ENCODE data around the gene TINCR. TPM values are rescaled to one million over a fixed set of nuclear protein-coding genes. Genes with fewer than 3 reads are reported as not detected.

The TINCR gene
- total and polyA plus RNA-seq, 2 donors = 0.19 to 0.71 TPM

GRCh38 chr19:5536337-5536894 lies 31.3 kb downstream of the TINCR start:
- Histone ChIP-seq H3K36me3 (ENCODE audit: control insufficient read depth in 2 of 2, insufficient read depth in 2 of 2, low read length in 1 of 2) (no peaks in the 10 kb centered on the region), H3K27me3 (ENCODE audit: control insufficient read depth in 2 of 2, insufficient read depth in 1 of 2, low read length in 1 of 2) (peaks cover 3 to 32% of the 10 kb centered on the region in 2 donors), H3K9me3 (ENCODE audit: control insufficient read depth in 2 of 2, insufficient read depth in 1 of 2, low read length in 1 of 2) (peaks cover 4 to 28% of the 10 kb centered on the region in 2 donors), H3K27ac (ENCODE audit: low read depth in 1 of 2, low read length in 1 of 2) (no peak overlapping the region), H3K4me3 (ENCODE audit: low read length in 2 of 2) (no peak overlapping the region), H3K4me1 (ENCODE audit: control insufficient read depth in 2 of 2, insufficient read depth in 2 of 2, low read length in 2 of 2) (no peaks in the 10 kb centered on the region)
- WGBS = 8% methylated on average over 38 of the region's 38 CpGs
- no peak for DNase-seq (ENCODE audit: low read depth in 6 of 9, low spot score in 9 of 9)

- H3K36me3 ChIP-seq (ENCODE audit: control insufficient read depth in 2 of 2, insufficient read depth in 2 of 2, low read length in 1 of 2) = no peaks in the 10 kb centered on the region
- WGBS = 88% methylated on average over 9 of the region's 9 CpGs
Measured at GRCh38 chr19:5534787-5535586, 32.8 kb downstream of the TINCR start.

GRCh38 chr19:5533257-5533656 lies 34.5 kb downstream of the TINCR start:
- Histone ChIP-seq H3K4me1 (ENCODE audit: control insufficient read depth in 2 of 2, insufficient read depth in 2 of 2, low read length in 2 of 2) (no peaks in the 10 kb centered on the region), H3K4me3 (ENCODE audit: low read length in 2 of 2) (no peak overlapping the region), H3K36me3 (ENCODE audit: control insufficient read depth in 2 of 2, insufficient read depth in 2 of 2, low read length in 1 of 2) (no peaks in the 10 kb centered on the region), H3K27ac (ENCODE audit: low read depth in 1 of 2, low read length in 1 of 2) (no peak overlapping the region), H3K9me3 (ENCODE audit: control insufficient read depth in 2 of 2, insufficient read depth in 1 of 2, low read length in 1 of 2) (peaks cover 4 to 28% of the 10 kb centered on the region in 2 donors), H3K27me3 (ENCODE audit: control insufficient read depth in 2 of 2, insufficient read depth in 1 of 2, low read length in 1 of 2) (peaks cover 3 to 28% of the 10 kb centered on the region in 2 donors)
- 96% methylated on average over 3 of the region's 3 CpGs for WGBS
- DNase-seq (ENCODE audit: low read depth in 6 of 9, low spot score in 9 of 9) = no peak

More at GRCh38 chr19:5534787-5535586, 32.8 kb downstream of the TINCR start:
- Histone ChIP-seq H3K27me3 (ENCODE audit: control insufficient read depth in 2 of 2, insufficient read depth in 1 of 2, low read length in 1 of 2) (peaks cover 3 to 34% of the 10 kb centered on the region in 2 donors), H3K27ac (ENCODE audit: low read depth in 1 of 2, low read length in 1 of 2) (no peak overlapping the region), H3K9me3 (ENCODE audit: control insufficient read depth in 2 of 2, insufficient read depth in 1 of 2, low read length in 1 of 2) (peaks cover 4 to 28% of the 10 kb centered on the region in 2 donors), H3K4me3 (ENCODE audit: low read length in 2 of 2) (no peak overlapping the region), H3K4me1 (ENCODE audit: control insufficient read depth in 2 of 2, insufficient read depth in 2 of 2, low read length in 2 of 2) (no peaks in the 10 kb centered on the region)
- DNase-seq (ENCODE audit: low read depth in 6 of 9, low spot score in 9 of 9) = no peak

GRCh38 chr19:5530701-5531100 lies 37.1 kb downstream of the TINCR start:
- Histone ChIP-seq H3K4me1 (ENCODE audit: control insufficient read depth in 2 of 2, insufficient read depth in 2 of 2, low read length in 2 of 2) (no peaks in the 10 kb centered on the region), H3K27ac (ENCODE audit: low read depth in 1 of 2, low read length in 1 of 2) (no peak overlapping the region), H3K4me3 (ENCODE audit: low read length in 2 of 2) (no peak overlapping the region), H3K36me3 (ENCODE audit: control insufficient read depth in 2 of 2, insufficient read depth in 2 of 2, low read length in 1 of 2) (no peaks in the 10 kb centered on the region), H3K27me3 (ENCODE audit: control insufficient read depth in 2 of 2, insufficient read depth in 1 of 2, low read length in 1 of 2) (peaks cover 0 to 4% of the 10 kb centered on the region in 2 donors), H3K9me3 (ENCODE audit: control insufficient read depth in 2 of 2, insufficient read depth in 1 of 2, low read length in 1 of 2) (peaks cover 4 to 20% of the 10 kb centered on the region in 2 donors)
- WGBS = 90% methylated on average over 11 of the region's 11 CpGs
- no peak for DNase-seq (ENCODE audit: low read depth in 6 of 9, low spot score in 9 of 9)

- 91% methylated on average over 6 of the region's 6 CpGs for WGBS
- Histone ChIP-seq H3K9me3 (ENCODE audit: control insufficient read depth in 2 of 2, insufficient read depth in 1 of 2, low read length in 1 of 2) (no peaks in the 10 kb centered on the region), H3K4me3 (ENCODE audit: low read length in 2 of 2) (no peak overlapping the region), H3K36me3 (ENCODE audit: control insufficient read depth in 2 of 2, insufficient read depth in 2 of 2, low read length in 1 of 2) (no peaks in the 10 kb centered on the region), H3K27me3 (ENCODE audit: control insufficient read depth in 2 of 2, insufficient read depth in 1 of 2, low read length in 1 of 2) (peaks cover 0 to 2% of the 10 kb centered on the region in 2 donors), H3K4me1 (ENCODE audit: control insufficient read depth in 2 of 2, insufficient read depth in 2 of 2, low read length in 2 of 2) (no peaks in the 10 kb centered on the region), H3K27ac (ENCODE audit: low read depth in 1 of 2, low read length in 1 of 2) (no peak overlapping the region)
- no peak for DNase-seq (ENCODE audit: low read depth in 6 of 9, low spot score in 9 of 9)
Measured at GRCh38 chr19:5526691-5527090, 41.1 kb downstream of the TINCR start.

- Histone ChIP-seq H3K27ac (ENCODE audit: low read depth in 1 of 2, low read length in 1 of 2) (no peak overlapping the region), H3K4me1 (ENCODE audit: control insufficient read depth in 2 of 2, insufficient read depth in 2 of 2, low read length in 2 of 2) (no peaks in the 10 kb centered on the region), H3K9me3 (ENCODE audit: control insufficient read depth in 2 of 2, insufficient read depth in 1 of 2, low read length in 1 of 2) (peaks cover 0 to 3% of the 10 kb centered on the region in 2 donors), H3K27me3 (ENCODE audit: control insufficient read depth in 2 of 2, insufficient read depth in 1 of 2, low read length in 1 of 2) (no peaks in the 10 kb centered on the region), H3K4me3 (ENCODE audit: low read length in 2 of 2) (no peak overlapping the region), H3K36me3 (ENCODE audit: control insufficient read depth in 2 of 2, insufficient read depth in 2 of 2, low read length in 1 of 2) (no peaks in the 10 kb centered on the region)
- no peak for DNase-seq (ENCODE audit: low read depth in 6 of 9, low spot score in 9 of 9)
- 79% methylated on average over 6 of the region's 6 CpGs for WGBS
Measured at GRCh38 chr19:5524081-5524480, 43.7 kb downstream of the TINCR start.

GRCh38 chr19:5522106-5522505 lies 45.6 kb downstream of the TINCR start:
- Histone ChIP-seq H3K4me3 (ENCODE audit: low read length in 2 of 2) (no peak overlapping the region), H3K4me1 (ENCODE audit: control insufficient read depth in 2 of 2, insufficient read depth in 2 of 2, low read length in 2 of 2) (no peaks in the 10 kb centered on the region), H3K27me3 (ENCODE audit: control insufficient read depth in 2 of 2, insufficient read depth in 1 of 2, low read length in 1 of 2) (no peaks in the 10 kb centered on the region), H3K27ac (ENCODE audit: low read depth in 1 of 2, low read length in 1 of 2) (no peak overlapping the region), H3K9me3 (ENCODE audit: control insufficient read depth in 2 of 2, insufficient read depth in 1 of 2, low read length in 1 of 2) (peaks cover 0 to 4% of the 10 kb centered on the region in 2 donors), H3K36me3 (ENCODE audit: control insufficient read depth in 2 of 2, insufficient read depth in 2 of 2, low read length in 1 of 2) (no peaks in the 10 kb centered on the region)
- DNase-seq (ENCODE audit: low read depth in 6 of 9, low spot score in 9 of 9) = no peak
- WGBS = 72% methylated on average over 11 of the region's 11 CpGs

GRCh38 chr19:5520501-5520900 lies 47.3 kb downstream of the TINCR start:
- H3K27me3 ChIP-seq (ENCODE audit: control insufficient read depth in 2 of 2, insufficient read depth in 1 of 2, low read length in 1 of 2) = no peaks in the 10 kb centered on the region
- no peak overlapping the region for H3K4me3 ChIP-seq (ENCODE audit: low read length in 2 of 2)
- no peak for DNase-seq (ENCODE audit: low read depth in 6 of 9, low spot score in 9 of 9)
- no peaks in the 10 kb centered on the region for H3K36me3 ChIP-seq (ENCODE audit: control insufficient read depth in 2 of 2, insufficient read depth in 2 of 2, low read length in 1 of 2)
- H3K27ac ChIP-seq (ENCODE audit: low read depth in 1 of 2, low read length in 1 of 2) = no peak overlapping the region
- H3K9me3 ChIP-seq (ENCODE audit: control insufficient read depth in 2 of 2, insufficient read depth in 1 of 2, low read length in 1 of 2) = peaks cover 0 to 20% of the 10 kb centered on the region in 2 donors
- no peaks in the 10 kb centered on the region for H3K4me1 ChIP-seq (ENCODE audit: control insufficient read depth in 2 of 2, insufficient read depth in 2 of 2, low read length in 2 of 2)
- 97% methylated on average over 4 of the region's 4 CpGs for WGBS

GRCh38 chr19:5519076-5519475 lies 48.7 kb downstream of the TINCR start:
- H3K4me1 ChIP-seq (ENCODE audit: control insufficient read depth in 2 of 2, insufficient read depth in 2 of 2, low read length in 2 of 2) = no peaks in the 10 kb centered on the region
- 86% methylated on average over 4 of the region's 4 CpGs for WGBS
- H3K27ac ChIP-seq (ENCODE audit: low read depth in 1 of 2, low read length in 1 of 2) = no peak overlapping the region
- no peak for DNase-seq (ENCODE audit: low read depth in 6 of 9, low spot score in 9 of 9)
- no peaks in the 10 kb centered on the region for H3K36me3 ChIP-seq (ENCODE audit: control insufficient read depth in 2 of 2, insufficient read depth in 2 of 2, low read length in 1 of 2)
- H3K4me3 ChIP-seq (ENCODE audit: low read length in 2 of 2) = no peak overlapping the region
- H3K9me3 ChIP-seq (ENCODE audit: control insufficient read depth in 2 of 2, insufficient read depth in 1 of 2, low read length in 1 of 2) = peaks cover 0 to 27% of the 10 kb centered on the region in 2 donors
- no peaks in the 10 kb centered on the region for H3K27me3 ChIP-seq (ENCODE audit: control insufficient read depth in 2 of 2, insufficient read depth in 1 of 2, low read length in 1 of 2)

All from thymus (tissue), 11 donors.